Measurements from ENCODE around the gene C20orf96.
"Not testable (repeated sequence)": the region's sequence is repeated elsewhere in the genome, so short reads cannot be mapped to it uniquely, and the experiment has no call there.

The C20orf96 gene

GRCh38 chr20:290084-290831, at the start of gene C20orf96:
C20orf96 (minus strand) TSS chr20:290750; CDS start chr20:290610, 140 bp downstream.
- DNase-seq, result peak; percentile 91

DNA sequence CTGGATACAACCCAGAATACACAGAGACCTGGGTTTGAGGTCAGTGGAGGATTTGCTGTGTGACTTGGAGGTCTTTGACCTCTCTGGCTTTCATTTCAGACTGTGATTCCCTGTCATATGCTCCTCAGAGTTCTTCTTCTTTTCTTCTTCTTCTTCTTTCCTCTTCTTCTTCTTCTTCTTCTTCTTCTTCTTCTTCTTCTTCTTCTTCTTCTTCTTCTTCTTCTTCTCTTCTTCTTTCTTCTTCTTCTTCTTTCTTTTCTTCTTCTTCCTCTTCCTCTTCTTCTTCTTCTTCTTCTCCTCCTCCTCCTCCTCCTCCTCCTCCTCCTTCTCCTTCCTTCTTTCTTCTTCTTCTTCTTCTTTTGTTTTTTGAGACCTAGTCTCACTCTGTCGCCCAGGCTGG, 45.5 kb upstream of the C20orf96 start:
- DNase-seq, result not testable (repeated sequence)

- DNase-seq, result no peak
Observed at GRCh38 chr20:334578-334977, 44.0 kb upstream of the C20orf96 start.

GRCh38 chr20:330233-331149, 39.9 kb upstream of the C20orf96 start:
- peak; percentile 69 for DNase-seq

- DNase-seq, result no peak
Observed at GRCh38 chr20:329851-330232, 39.3 kb upstream of the C20orf96 start.

GRCh38 chr20:328975-329695, 38.6 kb upstream of the C20orf96 start:
- no peak for DNase-seq

DNA sequence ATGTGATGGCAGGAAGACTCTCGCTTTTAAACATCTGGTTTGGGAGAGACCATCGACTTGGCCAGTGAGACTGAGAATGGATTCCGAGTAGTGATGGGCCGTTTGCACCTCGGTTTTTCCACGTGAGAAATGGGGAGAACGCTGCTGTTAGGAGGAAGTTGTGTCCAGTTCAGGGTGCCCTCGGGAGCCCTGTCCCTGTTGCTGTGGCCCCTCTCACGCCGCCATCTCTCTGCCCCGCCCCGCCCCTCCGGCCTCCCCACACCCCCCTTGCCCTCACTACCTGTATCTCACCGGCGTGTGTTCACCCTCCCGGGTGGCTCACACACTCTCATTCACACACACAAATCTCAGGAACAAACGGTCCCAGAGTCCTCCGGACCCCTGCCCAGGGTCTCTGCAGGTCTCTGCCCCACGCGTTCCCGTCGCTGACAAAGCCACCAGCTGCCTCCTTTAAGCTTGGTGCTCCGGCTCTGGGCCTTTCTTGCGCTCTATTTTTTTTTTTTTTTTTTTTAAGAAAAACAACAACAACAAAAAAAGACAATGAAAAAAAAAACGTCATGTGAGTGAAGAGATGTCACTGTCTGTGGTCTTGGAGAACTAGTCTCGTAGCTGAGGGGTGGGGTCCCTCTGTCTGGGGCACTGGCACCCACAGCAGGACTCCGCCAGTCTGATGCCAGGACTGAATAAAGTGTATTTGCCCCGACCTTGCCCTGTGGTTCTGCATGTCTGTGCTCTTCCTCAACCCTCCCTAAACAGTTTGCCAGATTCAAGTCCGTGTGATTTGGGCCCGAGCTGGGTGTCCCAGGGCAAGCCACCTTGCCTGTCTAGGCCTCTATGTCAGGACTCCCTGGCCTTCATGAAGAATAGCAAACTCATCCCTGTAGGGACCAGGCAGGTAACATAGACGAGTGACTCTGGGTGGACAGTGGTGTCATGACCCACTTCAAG, 37.8 kb upstream of the C20orf96 start:
- DNase-seq, result no peak

DNA sequence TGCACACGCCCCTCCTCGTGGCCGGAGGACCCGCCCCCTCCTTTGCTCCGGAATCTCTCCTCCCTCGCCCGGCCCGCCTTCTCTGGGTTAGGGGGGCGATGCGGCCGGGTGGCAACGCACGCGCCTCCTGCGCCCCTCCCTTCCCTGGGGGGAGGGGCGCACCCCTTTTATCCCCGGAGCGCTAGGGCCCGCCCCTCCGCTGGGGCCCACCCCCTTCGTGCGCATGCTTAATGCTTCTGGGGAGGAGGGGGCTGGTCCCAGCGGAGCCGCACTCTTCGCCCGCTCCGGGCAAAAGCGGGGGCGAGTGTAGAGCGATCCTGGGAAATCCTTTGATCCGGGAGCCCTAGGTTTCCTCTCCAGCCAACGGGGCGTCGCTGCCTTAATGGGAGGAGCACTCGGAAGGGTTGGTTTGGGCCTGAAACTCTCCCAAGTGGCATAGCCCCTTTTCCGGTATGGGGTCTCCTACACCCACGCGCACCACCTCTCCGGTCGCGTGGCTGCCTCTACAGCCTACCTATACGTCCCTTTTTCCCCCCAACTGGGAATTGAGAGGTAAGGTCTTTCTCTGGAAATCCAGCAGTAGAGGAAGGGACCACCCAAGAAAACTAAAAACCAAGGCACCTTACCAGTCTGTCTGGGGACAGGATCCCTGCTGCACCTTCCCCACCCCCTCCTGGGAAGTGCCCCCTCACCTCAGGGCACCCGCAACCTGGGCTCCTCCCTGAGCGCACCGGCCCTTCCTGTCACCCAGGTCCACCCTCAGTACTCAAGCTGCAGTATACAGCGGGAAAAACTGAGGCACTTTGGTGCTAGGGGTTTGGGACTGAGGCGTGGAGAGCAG, 36.9 kb upstream of the C20orf96 start:
- peak; percentile 82 for DNase-seq

GRCh38 chr20:326645-327185, 36.2 kb upstream of the C20orf96 start:
- no peak for DNase-seq

- peak; percentile 50 for DNase-seq
Observed at GRCh38 chr20:325889-326644, 35.5 kb upstream of the C20orf96 start.

DNA sequence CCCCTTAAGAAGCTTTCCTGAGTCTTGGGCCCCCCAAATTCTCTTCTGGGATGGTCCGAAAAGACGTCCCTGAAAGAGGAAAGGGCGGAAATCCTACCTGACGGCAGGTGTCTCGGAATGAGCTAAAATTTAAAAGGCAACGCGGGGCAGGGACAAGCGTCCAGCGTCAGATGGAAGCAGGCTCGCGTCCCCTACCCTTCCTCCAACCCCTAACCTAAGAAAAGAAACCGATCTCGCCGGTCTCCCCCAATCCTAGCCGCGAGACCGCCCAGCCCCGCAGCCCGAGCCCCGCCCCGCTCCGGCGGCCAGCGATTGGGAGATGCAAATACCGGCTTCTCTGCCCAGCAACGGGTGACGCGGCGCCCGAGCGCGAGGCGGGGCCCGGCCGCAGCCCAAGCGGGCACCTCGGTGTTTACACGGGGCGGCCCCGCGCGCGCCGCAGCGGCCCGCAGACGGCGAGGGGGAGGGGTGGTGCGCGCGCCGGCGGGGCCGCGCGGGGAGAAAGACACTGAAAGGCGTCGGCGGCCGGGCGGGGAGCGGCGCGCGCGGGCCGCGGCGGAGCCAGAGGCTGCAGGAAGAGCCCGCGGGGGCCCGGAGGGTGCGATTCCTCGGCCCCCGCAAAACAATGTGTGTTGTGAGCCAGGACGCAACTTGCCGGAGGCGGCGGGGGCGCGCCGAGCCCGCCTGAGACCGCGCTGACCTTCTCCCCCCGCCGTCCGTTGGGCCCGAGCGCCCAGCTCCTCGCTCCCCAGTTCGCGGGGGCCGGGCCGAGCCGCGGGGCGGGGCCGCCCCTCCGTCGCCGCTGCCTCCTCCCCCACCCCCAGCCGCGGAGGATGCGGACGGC, 34.7 kb upstream of the C20orf96 start, which contains the start of gene SOX12:
Gene SOX12, plus strand, starts transcription at position 508 of the 844 bp plus-strand sequence. CDS start 373 bp downstream, outside the sequence.
- peak; percentile 95 for DNase-seq

- peak; percentile 87 for DNase-seq
Observed at GRCh38 chr20:324177-325044, 33.9 kb upstream of the C20orf96 start.

DNA sequence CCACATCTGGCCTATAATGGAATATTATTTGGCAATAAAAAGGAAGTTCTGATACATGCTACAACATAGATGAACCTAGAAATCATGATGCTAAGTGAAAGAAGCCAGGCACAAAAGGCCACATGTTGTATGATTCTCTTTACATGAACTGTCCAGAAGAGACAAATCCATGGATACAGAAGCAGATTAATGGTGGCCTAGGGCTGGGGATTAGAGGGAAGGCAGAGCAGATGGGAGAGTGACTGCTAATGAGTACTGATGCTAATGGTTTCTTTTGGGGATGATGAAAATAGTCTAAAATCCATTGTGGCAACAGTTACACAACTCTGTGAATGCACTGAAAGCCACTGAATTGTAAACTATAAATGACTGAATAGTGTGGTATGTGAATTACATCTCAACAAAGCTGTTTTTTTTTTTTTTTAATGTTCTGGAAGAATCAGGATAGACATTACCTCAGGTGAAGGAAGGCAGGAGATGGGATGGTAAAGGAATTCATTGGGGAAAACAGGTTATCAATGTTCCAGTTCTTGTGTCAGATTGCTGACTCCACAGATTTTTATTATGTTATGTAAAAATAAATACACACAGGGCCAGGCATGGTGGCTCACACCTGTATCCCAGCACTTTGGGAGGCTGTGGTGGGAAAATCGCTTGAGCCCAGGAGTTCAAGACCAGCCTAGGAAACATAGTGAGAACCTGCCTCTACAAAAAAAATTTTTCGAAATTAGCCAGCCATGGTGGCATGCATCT, 25.9 kb upstream of the C20orf96 start:
- DNase-seq, result no peak

GRCh38 chr20:313948-314347, 23.4 kb upstream of the C20orf96 start:
- DNase-seq, result no peak

GRCh38 chr20:313402-313801, 22.9 kb upstream of the C20orf96 start:
- no peak for DNase-seq

DNA sequence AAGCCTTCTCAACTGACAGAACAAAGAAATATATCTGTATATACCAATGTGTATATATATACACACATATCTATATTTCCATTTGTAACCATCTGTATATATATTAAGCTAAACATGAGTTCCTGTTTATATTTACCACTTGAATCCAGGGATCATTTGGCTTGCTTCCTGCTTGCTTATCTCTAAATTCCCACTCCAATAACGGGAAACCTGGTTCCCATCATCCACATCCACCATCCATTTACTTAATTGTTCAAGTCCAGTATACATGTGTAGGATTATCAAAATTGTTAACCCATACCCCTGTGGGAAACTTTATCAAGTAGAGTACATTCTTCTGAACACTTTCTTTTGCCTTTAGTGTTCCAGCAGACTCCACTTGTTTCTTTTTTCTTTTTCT, 22.3 kb upstream of the C20orf96 start:
- DNase-seq, result no peak

DNA sequence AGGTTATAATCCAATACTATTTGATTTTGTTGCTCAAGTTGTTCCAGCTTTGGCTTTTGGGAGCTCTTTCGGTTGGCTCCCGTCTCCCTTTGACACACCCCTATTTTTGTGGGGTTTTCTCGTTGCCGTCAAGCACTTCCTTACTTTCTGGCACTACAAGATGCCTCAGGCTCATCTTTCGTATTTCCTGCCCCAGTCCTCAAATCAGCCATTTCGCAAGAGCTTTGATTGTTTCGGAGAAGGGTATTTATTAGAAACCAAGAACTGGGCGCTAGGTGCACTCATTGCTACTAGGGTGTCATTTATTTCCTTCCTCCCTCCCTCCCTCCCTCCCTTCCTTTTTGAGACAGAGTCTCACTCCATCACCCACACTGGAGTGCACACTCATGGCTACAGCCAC, 21.5 kb upstream of the C20orf96 start:
- no peak for DNase-seq
